A549 (cell line): ENCODE results near the gene GLS. TPM values are rescaled to one million over a fixed set of nuclear protein-coding genes. Genes with fewer than 3 reads are reported as not detected.

Experiments used
- ATAC-seq, 2 experiments: fragments of 200-7000 bp in 1 of 2; fragments of >200 bp in 1 of 2; cut with Nextera tagmentation in 1 of 2; cut with Tn5 transposase in 1 of 2; 3 replicates each; pipeline versions ENCODE4 v1.8.0 to v1.9.1; 2018 to 2020; ENCODE audit warnings: mild to moderate bottlenecking in 1 of 2, moderate library complexity in 1 of 2
- CTCF ChIA-PET: fragments of 300-600 bp; sonication (Branson Sonifier 250); formaldehyde crosslinking; extraction: SDS; loops from one replicate; lab custom pipeline; 2021; ENCODE audit warnings: antibody characterized with exemption, inconsistent platforms; lab: Yijun Ruan, JAX
- POLR2A ChIA-PET: fragments of 350-600 bp; formaldehyde crosslinking; extraction: SDS; loops from one replicate; lab custom pipeline; 2021; ENCODE audit warnings: antibody characterized with exemption, inconsistent platforms; lab: Yijun Ruan, JAX
- DNase-seq, 2 experiments: peaks; one replicate each; pipeline versions ENCODE4 v3.0.0 to v3.0.0-alpha.2; 2011 to 2016; ENCODE audit warnings: low read depth in 1 of 2, low spot score in 1 of 2
- FAIRE-seq: peaks from 2 replicates; lab custom pipeline; 2011; peaks lifted over from hg19 to GRCh38; lab: Jason Lieb, UNC
- H3K27ac ChIP-seq, 2 experiments: fragments of >200 bp; sonication (Bioruptor Twin); formaldehyde crosslinking; 3 replicates each; pipeline ENCODE4 v1.5.1; 2016 to 2017
- H3K4me1 ChIP-seq: fragments of >200 bp; sonication (Bioruptor Twin); formaldehyde crosslinking; 3 replicates; pipeline ENCODE4 v1.6.1; 2016
- H3K4me2 ChIP-seq: fragments of >200 bp; sonication (Bioruptor Twin); formaldehyde crosslinking; 3 replicates; pipeline ENCODE4 v1.6.1; 2016
- H3K4me3 ChIP-seq: fragments of >200 bp; sonication (Bioruptor Twin); formaldehyde crosslinking; 3 replicates; pipeline ENCODE4 v1.5.1; 2016
- H3K9me3 ChIP-seq: fragments of >200 bp; sonication (Bioruptor Twin); formaldehyde crosslinking; 3 replicates; pipeline ENCODE4 v1.6.1; 2016
- BHLHE40 ChIP-seq: IDR thresholded peaks from 2 replicates; pipeline ENCODE4 v1.6.1; 2012; ENCODE audit warnings: low read depth, low read length, inconsistent platforms
- CEBPB ChIP-seq, 2 experiments: fragments of >200 bp in 1 of 2; sonication (Bioruptor Twin) in 1 of 2; formaldehyde crosslinking in 1 of 2; IDR thresholded peaks; 2 replicates each; pipeline ENCODE4 v1.6.1; 2012 to 2016
- CHD2 ChIP-seq: fragments of 150-350 bp; IDR thresholded peaks from 2 replicates; pipeline ENCODE4 v1.6.1; 2014; ENCODE audit warnings: low read length; ENCODE audit not compliant: partially characterized antibody
- CHD4 ChIP-seq: fragments of 200-600 bp; sonication (generic); IDR thresholded peaks from 2 replicates; pipeline ENCODE4 v1.6.1; 2016; ENCODE audit warnings: antibody characterized with exemption, mild to moderate bottlenecking, borderline replicate concordance
- EP300 ChIP-seq, 2 experiments: fragments of >200 bp; sonication (Bioruptor Twin); formaldehyde crosslinking; IDR thresholded peaks; 2 replicates in 1 of 2; 3 replicates in 1 of 2; pipeline ENCODE4 v1.6.1; 2016 to 2017
- FOSL2 ChIP-seq, 2 experiments: fragments of 450-650 bp in 1 of 2; fragments of >200 bp in 1 of 2; sonication (Bioruptor Twin) in 1 of 2; formaldehyde crosslinking; IDR thresholded peaks; 2 replicates each; pipeline versions ENCODE4 v1.5.0 to v1.6.1; 2016 to 2020; ENCODE audit warnings: mild to moderate bottlenecking in 1 of 2, moderate library complexity in 1 of 2
- FOXS1 ChIP-seq: fragments of 250-450 bp; sonication (Bioruptor Pico); IDR thresholded peaks from 2 replicates; pipeline ENCODE4 v1.5.0; 2020; ENCODE audit warnings: mild to moderate bottlenecking, moderate library complexity
- GATA3 ChIP-seq: IDR thresholded peaks from 2 replicates; pipeline ENCODE4 v1.6.1; 2012; ENCODE audit warnings: borderline replicate concordance
- MAFK ChIP-seq: fragments of 450-650 bp; IDR thresholded peaks from 2 replicates; pipeline ENCODE4 v1.6.1; 2014; ENCODE audit not compliant: partially characterized antibody
- RARB ChIP-seq: fragments of 250-450 bp; sonication (Bioruptor Pico); IDR thresholded peaks from 2 replicates; pipeline ENCODE4 v1.8.0; 2021; ENCODE audit warnings: mild to moderate bottlenecking, moderate library complexity
- RCOR1 ChIP-seq: fragments of 150-350 bp; IDR thresholded peaks from 2 replicates; pipeline ENCODE4 v1.6.1; 2014; ENCODE audit warnings: antibody characterized with exemption, low read length, low read depth
- TP53 ChIP-seq: fragments of 250-450 bp; sonication (Bioruptor Pico); IDR thresholded peaks from 2 replicates; pipeline ENCODE4 v1.5.0; 2021; ENCODE audit warnings: mild to moderate bottlenecking, moderate library complexity
- ZC3H11A ChIP-seq: fragments of 450-650 bp; IDR thresholded peaks from 2 replicates; pipeline ENCODE4 v1.6.1; 2014; ENCODE audit warnings: antibody characterized with exemption, mild to moderate bottlenecking
- WGBS: methylation state at CpG from one replicate; pipeline ENCODE4 v1.1.6; 2017; ENCODE audit errors: missing lambda C conversion rate; 5-methylcytosine and 5-hydroxymethylcytosine counted together
- polyA plus RNA-seq, 4 experiments: library from polyadenylated mRNA; depleted of rRNA in 3 of 4; stranded (reverse); fragments of >200 nt; fragmentation: RNase III in 1 of 4; extraction: RNeasy Plus Mini Kit Qiagen cat#74134 plus additional on column Dnase treatment in 1 of 4; gene quantifications; 2 replicates in 3 of 4; 3 replicates in 1 of 4; pipeline ENCODE4 v1.2.3, GENCODE V29; 2011 to 2017
- TF ChIP-seq, protein P1 (sequence below): IDR thresholded peaks from 2 replicates; pipeline ENCODE4 v1.6.1; 2012
- TF ChIP-seq, protein P2 (sequence below): IDR thresholded peaks from 2 replicates; pipeline ENCODE4 v1.6.1; 2012
- TF ChIP-seq, protein P3 (sequence below): IDR thresholded peaks from 2 replicates; pipeline ENCODE4 v1.6.1; 2012; ENCODE audit warnings: low read depth, borderline replicate concordance
- TF ChIP-seq, protein P4 (sequence below): fragments of >200 bp; sonication (Bioruptor Twin); formaldehyde crosslinking; IDR thresholded peaks from 3 replicates; pipeline ENCODE4 v1.6.1; 2016

Gene GLS
- polyA plus RNA-seq, 2 of the 4 experiments (the other 2 are of a cell fraction) = 269 to 321 TPM

DNA sequence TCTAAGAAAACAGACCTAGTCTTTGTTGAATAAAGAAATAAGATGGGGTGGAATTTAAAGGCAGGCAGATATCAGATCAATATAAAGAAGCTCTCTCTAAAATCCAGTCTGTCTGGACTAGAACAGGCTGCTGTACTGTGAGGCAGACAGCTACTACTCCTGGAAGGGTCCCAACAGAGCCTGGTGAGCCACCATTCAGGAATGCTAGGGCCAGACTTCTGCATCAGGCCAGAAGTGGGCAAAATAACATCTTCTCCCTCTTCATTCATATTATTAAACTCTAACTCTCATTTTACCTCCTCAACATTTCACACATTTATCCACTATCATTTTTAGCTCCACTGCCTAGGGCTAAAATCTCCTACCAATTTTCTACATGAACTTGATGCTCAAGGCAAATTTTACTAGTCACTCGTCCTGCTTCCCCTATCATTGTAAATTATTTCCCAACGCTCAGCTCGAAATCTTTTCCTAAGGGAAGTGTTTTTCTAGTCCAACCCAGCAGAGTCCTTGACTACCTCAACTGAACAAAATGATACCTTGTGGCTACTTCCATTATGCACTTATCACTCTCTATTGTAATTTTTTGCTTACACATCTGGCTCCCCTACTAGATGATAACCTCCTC, 45.2 kb upstream of the GLS start:
- H3K4me2 ChIP-seq = peak overlapping the region; percentile 73
- FAIRE-seq = peak; percentile 7
- CTCF ChIA-PET = interaction anchor here (0.7 to 1.5 kb wide), 4 partner anchors 10 to 28 kb away, joined by 3 to 6 read pairs (median 4); no protein-coding TSS in a partner anchor

DNA sequence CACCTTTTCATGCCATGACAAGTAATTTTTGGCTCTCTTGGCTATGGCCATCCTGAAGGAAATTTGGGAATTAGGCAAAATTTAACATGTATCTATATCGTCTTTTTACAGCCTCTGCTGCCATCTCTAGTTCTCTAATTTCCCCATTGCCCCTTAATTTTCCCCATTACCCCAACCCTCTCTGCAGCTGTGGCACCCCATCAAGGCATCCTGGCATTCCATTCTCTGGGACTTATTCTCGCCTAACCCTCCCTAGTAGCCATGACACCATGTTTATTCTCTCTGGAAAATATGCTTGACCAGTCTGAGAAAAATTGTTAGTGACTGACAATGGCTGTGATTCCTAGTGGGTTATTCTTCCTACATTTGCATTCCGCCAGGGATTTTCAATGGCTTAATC, 43.9 kb upstream of the GLS start:
- peak overlapping the region; percentile 75 to 80 for H3K27ac ChIP-seq
- ChIA-PET CTCF (interaction anchor here (0.5 to 1.5 kb wide), 2 partner anchors 14 to 49 kb away, joined by 3 to 6 read pairs; no protein-coding TSS in a partner anchor), POLR2A (no interaction called here)
- H3K9me3 ChIP-seq = no peaks in the 10 kb centered on the region
- no peak for DNase-seq
- no peak for FAIRE-seq
- TF ChIP-seq ZC3H11A = no peak
- TF ChIP-seq FOSL2 (IDR thresholded peaks at IDR 0.05) = no peak
- no peak for TF ChIP-seq FOSL2 (CRISPR knock-in tag; IDR thresholded peaks at IDR 0.05)
- TF ChIP-seq, protein P1, sequence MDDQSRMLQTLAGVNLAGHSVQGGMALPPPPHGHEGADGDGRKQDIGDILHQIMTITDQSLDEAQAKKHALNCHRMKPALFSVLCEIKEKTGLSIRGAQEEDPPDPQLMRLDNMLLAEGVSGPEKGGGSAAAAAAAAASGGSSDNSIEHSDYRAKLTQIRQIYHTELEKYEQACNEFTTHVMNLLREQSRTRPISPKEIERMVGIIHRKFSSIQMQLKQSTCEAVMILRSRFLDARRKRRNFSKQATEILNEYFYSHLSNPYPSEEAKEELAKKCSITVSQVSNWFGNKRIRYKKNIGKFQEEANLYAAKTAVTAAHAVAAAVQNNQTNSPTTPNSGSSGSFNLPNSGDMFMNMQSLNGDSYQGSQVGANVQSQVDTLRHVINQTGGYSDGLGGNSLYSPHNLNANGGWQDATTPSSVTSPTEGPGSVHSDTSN = no peak
- TF ChIP-seq CHD4 = no peak
- WGBS = 71% methylated on average over 3 of the region's 3 CpGs
- peaks cover 80% of the 10 kb centered on the region for H3K4me1 ChIP-seq
- no peak for ATAC-seq
- H3K4me3 ChIP-seq = no peak overlapping the region
- peak overlapping the region; percentile 73 for H3K4me2 ChIP-seq

More for the DNA sequence above, 45.2 kb upstream of the GLS start:
- WGBS = 12% methylated on average over 3 of the region's 3 CpGs
- H3K4me3 ChIP-seq = no peak overlapping the region
- POLR2A ChIA-PET = interaction anchor here (0.9 kb wide), 1 partner anchor 46 kb away, joined by 3 read pairs; no protein-coding TSS in a partner anchor
- TF ChIP-seq, protein P2, sequence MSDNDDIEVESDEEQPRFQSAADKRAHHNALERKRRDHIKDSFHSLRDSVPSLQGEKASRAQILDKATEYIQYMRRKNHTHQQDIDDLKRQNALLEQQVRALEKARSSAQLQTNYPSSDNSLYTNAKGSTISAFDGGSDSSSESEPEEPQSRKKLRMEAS = peak; percentile 27; the same call in 1 of the 2 replicates
- TF ChIP-seq EP300 (IDR thresholded peaks at IDR 0.05) (no peak), RARB (CRISPR knock-in tag) (no peak), FOSL2 (IDR thresholded peaks at IDR 0.05) (peak; percentile 31; the same call in 1 of the 2 replicates), FOSL2 (CRISPR knock-in tag; IDR thresholded peaks at IDR 0.05) (peak; percentile 52; the same call in 1 of the 2 replicates), ZC3H11A (no peak), RCOR1 (no peak), CEBPB (IDR thresholded peaks at IDR 0.05) (peak in 1 of 2 experiments; percentile 21; a peak in 1 of 4 replicates), BHLHE40 (no peak)
- TF ChIP-seq, protein P3, sequence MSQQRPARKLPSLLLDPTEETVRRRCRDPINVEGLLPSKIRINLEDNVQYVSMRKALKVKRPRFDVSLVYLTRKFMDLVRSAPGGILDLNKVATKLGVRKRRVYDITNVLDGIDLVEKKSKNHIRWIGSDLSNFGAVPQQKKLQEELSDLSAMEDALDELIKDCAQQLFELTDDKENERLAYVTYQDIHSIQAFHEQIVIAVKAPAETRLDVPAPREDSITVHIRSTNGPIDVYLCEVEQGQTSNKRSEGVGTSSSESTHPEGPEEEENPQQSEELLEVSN = no peak
- peaks cover 67% of the 10 kb centered on the region for H3K4me1 ChIP-seq
- ATAC-seq (peak; percentile 90 to 92), DNase-seq (peak; percentile 55 to 56)
- H3K27ac ChIP-seq = peak overlapping the region; percentile 75 to 80
- no peaks in the 10 kb centered on the region for H3K9me3 ChIP-seq

DNA sequence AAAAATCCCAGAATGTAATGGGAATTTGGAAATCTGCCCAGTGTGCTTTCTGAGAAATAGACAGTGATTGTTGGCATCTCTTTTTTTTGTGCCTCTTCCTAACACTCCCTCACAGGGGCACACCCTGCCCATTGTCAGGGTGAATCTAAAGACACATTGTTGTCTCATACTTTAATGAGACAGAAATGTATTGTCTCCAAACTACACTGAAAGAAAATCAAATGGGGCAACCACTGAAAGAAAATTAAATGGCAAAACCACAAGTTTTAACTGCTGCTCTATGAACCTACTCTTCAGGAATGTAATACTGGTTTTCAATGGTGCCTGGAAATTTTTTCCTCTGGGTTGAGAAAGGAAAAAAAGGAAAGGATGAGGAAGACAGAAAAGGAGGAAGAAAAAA, 43.2 kb upstream of the GLS start:
- TF ChIP-seq CHD2 = no peak
- peak; percentile 40; the same call in 1 of the 2 replicates for TF ChIP-seq GATA3
- Histone ChIP-seq H3K9me3 (no peaks in the 10 kb centered on the region), H3K4me1 (peaks cover 87% of the 10 kb centered on the region), H3K27ac (peak overlapping the region; percentile 80 to 92), H3K4me2 (peak overlapping the region; percentile 73), H3K4me3 (no peak overlapping the region)
- CTCF ChIA-PET = no interaction called here
- FAIRE-seq (no peak), ATAC-seq (peak in 1 of 2 experiments; percentile 9; a peak in 1 of 6 replicates), DNase-seq (peak in 1 of 2 experiments; percentile 55)
- POLR2A ChIA-PET = no interaction called here

DNA sequence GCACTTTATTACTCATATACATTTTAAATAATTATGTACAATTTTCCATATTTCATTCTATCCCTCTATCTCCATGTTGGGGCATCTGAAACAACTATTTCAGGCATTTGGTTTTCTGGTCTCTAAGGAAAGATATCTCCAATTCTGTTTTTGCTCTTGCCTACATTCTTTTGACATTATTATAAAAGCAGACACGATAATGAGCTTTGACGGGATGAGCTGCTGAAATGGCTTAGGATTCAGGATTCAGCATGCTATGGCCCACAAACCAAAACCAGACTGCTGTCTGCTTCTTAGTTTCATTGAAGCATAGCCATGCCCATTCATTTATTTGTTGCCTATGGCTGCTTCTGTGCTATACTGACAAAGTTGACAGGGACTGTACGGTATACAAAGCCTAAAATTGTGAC, 42.7 kb upstream of the GLS start:
- ChIA-PET POLR2A (interaction anchor here (0.6 to 2.3 kb wide), 5 partner anchors 21 to 110 kb away, joined by 3 to 14 read pairs (median 4); partner anchors contain the start of gene GLS), CTCF (interaction anchor here (1.2 kb wide), 1 partner anchor 13 kb away, joined by 5 read pairs; no protein-coding TSS in a partner anchor)
- Histone ChIP-seq H3K27ac (peak overlapping the region; percentile 80 to 92), H3K9me3 (no peaks in the 10 kb centered on the region), H3K4me1 (peaks cover 92% of the 10 kb centered on the region), H3K4me3 (no peak overlapping the region), H3K4me2 (peak overlapping the region; percentile 73)
- peak in 1 of 2 experiments; percentile 2; a peak in 1 of 6 replicates for ATAC-seq
- no peak for TF ChIP-seq CHD4
- no peak for TF ChIP-seq CEBPB (IDR thresholded peaks at IDR 0.05)
- TF ChIP-seq MAFK = no peak
- TF ChIP-seq, protein P4, sequence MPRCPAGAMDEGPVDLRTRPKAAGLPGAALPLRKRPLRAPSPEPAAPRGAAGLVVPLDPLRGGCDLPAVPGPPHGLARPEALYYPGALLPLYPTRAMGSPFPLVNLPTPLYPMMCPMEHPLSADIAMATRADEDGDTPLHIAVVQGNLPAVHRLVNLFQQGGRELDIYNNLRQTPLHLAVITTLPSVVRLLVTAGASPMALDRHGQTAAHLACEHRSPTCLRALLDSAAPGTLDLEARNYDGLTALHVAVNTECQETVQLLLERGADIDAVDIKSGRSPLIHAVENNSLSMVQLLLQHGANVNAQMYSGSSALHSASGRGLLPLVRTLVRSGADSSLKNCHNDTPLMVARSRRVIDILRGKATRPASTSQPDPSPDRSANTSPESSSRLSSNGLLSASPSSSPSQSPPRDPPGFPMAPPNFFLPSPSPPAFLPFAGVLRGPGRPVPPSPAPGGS = no peak
- no peak for TF ChIP-seq TP53
- TF ChIP-seq FOXS1 (CRISPR knock-in tag) = no peak
- TF ChIP-seq, protein P2 = no peak
- 63% methylated on average over 3 of the region's 3 CpGs for WGBS
- DNase-seq = no peak
- FAIRE-seq = no peak
